Uterus (tissue), 2 donors: ENCODE measurements around the gene STK11.

ENCODE experiments used
- POLR2A ChIP-seq, 2 donors: fragments of 450-650 bp; IDR thresholded peaks; one replicate each; pipeline ENCODE4 v1.6.1; 2016; ENCODE audit warnings: antibody characterized with exemption in 2 of 2, mild to moderate bottlenecking in 1 of 2, moderate library complexity in 1 of 2
- TF ChIP-seq, protein P1 (sequence below), 4 experiments: fragments of 200-600 bp in 2 of 4; fragments of 450-650 bp in 2 of 4; sonication (generic) in 2 of 4; IDR thresholded peaks; one replicate each; pipeline ENCODE4 v1.5.1; 2016 to 2019; ENCODE audit warnings: antibody characterized with exemption in 4 of 4, mild to moderate bottlenecking in 2 of 4, moderate library complexity in 1 of 4

DNA sequence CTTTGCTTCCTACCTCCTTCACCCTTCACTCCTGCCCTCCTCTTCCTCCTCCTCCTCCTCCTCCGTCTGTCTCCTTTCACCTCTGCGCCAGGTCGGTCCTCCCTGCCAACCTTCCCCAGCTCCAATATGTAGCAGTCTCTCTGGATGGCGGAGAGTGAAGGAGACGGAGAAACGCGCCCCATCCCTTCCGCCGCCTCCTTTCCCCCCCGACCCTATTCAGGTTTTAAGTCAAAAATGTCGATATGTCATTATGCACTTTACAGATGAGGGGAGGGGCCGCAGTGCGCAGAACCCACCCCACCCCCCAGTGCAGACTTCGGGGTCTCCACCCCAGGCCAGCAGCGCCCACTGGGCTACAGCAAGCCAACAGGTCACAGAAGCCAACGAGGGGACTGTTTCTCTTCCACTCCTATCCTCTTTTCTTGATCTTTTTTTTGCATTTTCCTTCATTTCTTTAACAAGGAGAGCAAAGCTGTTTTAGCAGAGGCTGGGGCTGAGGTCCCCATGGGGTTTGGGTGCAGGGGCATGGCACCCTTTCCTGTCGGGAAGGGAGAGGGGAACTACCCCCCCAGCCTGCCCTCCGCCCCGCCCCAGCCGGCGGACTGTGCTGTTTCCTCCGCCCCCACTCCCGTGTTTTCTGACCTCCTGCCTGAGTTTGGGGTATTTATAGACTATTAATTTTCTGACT lies 52.0 kb downstream of the STK11 start:
- TF ChIP-seq, protein P1, sequence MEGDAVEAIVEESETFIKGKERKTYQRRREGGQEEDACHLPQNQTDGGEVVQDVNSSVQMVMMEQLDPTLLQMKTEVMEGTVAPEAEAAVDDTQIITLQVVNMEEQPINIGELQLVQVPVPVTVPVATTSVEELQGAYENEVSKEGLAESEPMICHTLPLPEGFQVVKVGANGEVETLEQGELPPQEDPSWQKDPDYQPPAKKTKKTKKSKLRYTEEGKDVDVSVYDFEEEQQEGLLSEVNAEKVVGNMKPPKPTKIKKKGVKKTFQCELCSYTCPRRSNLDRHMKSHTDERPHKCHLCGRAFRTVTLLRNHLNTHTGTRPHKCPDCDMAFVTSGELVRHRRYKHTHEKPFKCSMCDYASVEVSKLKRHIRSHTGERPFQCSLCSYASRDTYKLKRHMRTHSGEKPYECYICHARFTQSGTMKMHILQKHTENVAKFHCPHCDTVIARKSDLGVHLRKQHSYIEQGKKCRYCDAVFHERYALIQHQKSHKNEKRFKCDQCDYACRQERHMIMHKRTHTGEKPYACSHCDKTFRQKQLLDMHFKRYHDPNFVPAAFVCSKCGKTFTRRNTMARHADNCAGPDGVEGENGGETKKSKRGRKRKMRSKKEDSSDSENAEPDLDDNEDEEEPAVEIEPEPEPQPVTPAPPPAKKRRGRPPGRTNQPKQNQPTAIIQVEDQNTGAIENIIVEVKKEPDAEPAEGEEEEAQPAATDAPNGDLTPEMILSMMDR (IDR thresholded peaks at IDR 0.05): no peak
- TF ChIP-seq POLR2A (IDR thresholded peaks at IDR 0.05): no peak
